ENCODE measurements around the gene PLEKHA7. TPM values are rescaled to one million over a fixed set of nuclear protein-coding genes. Genes with fewer than 3 reads are reported as not detected.

The PLEKHA7 gene
- total RNA-seq, 1 experiment from 2014 or later, result 7.2 TPM

DNA sequence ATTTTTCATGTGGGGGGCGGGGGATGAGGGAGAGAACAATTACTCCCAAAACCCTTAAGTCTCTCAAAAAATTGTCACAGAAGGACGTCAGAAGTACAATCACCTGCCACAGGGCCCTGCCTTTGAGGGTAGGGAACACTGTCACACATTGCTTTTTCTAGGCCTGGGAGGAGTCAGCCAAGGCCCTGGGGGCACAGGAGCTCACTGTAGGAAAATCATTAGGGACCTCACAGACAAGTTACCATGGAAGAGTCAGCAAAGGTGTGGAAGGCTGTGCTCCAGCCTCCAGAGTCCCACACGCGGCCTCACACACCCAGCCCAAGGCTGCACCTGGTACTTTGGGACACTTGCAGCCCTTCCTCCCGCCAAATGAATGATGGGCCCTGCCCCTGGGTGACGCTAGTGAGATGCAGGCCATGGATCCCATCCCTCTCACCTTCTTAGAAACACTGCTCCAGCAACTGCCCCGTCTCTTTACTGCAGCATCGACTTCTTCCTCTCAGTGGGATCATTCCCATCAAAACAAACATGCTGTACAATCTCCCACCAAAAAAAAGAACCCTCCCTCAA lies 3.3 kb downstream of the PLEKHA7 start (continued):
- TF ChIP-seq, protein P1, sequence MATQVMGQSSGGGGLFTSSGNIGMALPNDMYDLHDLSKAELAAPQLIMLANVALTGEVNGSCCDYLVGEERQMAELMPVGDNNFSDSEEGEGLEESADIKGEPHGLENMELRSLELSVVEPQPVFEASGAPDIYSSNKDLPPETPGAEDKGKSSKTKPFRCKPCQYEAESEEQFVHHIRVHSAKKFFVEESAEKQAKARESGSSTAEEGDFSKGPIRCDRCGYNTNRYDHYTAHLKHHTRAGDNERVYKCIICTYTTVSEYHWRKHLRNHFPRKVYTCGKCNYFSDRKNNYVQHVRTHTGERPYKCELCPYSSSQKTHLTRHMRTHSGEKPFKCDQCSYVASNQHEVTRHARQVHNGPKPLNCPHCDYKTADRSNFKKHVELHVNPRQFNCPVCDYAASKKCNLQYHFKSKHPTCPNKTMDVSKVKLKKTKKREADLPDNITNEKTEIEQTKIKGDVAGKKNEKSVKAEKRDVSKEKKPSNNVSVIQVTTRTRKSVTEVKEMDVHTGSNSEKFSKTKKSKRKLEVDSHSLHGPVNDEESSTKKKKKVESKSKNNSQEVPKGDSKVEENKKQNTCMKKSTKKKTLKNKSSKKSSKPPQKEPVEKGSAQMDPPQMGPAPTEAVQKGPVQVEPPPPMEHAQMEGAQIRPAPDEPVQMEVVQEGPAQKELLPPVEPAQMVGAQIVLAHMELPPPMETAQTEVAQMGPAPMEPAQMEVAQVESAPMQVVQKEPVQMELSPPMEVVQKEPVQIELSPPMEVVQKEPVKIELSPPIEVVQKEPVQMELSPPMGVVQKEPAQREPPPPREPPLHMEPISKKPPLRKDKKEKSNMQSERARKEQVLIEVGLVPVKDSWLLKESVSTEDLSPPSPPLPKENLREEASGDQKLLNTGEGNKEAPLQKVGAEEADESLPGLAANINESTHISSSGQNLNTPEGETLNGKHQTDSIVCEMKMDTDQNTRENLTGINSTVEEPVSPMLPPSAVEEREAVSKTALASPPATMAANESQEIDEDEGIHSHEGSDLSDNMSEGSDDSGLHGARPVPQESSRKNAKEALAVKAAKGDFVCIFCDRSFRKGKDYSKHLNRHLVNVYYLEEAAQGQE (IDR thresholded peaks at IDR 0.05; ENCODE audit: low read depth), result no peak
- no peak for TF ChIP-seq CBX3 (IDR thresholded peaks at IDR 0.05; ENCODE audit: low read depth)
- no peak for TF ChIP-seq EGR1 (IDR thresholded peaks at IDR 0.05; ENCODE audit: low read depth)
- TF ChIP-seq, protein P2, sequence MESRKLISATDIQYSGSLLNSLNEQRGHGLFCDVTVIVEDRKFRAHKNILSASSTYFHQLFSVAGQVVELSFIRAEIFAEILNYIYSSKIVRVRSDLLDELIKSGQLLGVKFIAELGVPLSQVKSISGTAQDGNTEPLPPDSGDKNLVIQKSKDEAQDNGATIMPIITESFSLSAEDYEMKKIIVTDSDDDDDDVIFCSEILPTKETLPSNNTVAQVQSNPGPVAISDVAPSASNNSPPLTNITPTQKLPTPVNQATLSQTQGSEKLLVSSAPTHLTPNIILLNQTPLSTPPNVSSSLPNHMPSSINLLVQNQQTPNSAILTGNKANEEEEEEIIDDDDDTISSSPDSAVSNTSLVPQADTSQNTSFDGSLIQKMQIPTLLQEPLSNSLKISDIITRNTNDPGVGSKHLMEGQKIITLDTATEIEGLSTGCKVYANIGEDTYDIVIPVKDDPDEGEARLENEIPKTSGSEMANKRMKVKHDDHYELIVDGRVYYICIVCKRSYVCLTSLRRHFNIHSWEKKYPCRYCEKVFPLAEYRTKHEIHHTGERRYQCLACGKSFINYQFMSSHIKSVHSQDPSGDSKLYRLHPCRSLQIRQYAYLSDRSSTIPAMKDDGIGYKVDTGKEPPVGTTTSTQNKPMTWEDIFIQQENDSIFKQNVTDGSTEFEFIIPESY (IDR thresholded peaks at IDR 0.05; ENCODE audit: extremely low read depth, insufficient replicate concordance, low read length), result no peak

DNA sequence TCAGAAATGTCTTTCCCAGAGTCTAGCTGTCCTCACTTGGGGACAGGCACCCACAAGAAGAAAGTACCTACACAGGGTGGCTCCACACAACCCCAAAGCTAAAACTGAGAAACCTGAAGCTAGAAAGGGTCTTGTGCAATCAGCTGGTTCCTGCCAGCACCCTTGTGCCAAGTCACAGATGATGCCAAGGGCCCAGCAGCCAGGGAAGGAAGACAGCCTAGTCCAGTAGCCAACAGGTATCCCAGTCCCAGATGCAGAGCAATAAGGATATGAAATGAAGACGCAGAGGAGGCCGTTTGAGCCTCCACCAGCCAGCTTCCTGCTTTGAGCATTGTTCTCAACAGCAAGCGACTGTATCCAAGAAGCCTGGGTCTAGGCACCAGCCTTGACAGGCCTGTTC lies 6.1 kb downstream of the PLEKHA7 start:
- H3K79me2 ChIP-seq (ENCODE audit: insufficient read depth, low read length), result no peaks in the 10 kb centered on the region
- H3K4me2 ChIP-seq (ENCODE audit: low read length), result no peak overlapping the region
- DNase-seq (ENCODE audit: low read depth, low spot score) (no peak), ATAC-seq (no peak)
- no peaks in the 10 kb centered on the region for H3K9me2 ChIP-seq (ENCODE audit: insufficient read depth)
- no peaks in the 10 kb centered on the region for H3K36me3 ChIP-seq (ENCODE audit: control insufficient read depth in 1 of 2, insufficient read depth in 2 of 2, low read length in 2 of 2)
- BruUV-seq (replicated peaks), result no TSS peak
- no peaks in the 10 kb centered on the region for H3K27me3 ChIP-seq (ENCODE audit: insufficient read depth, low read length)
- POLR2A ChIA-PET, result no interaction called here
- H3K4me1 ChIP-seq (ENCODE audit: control insufficient read depth in 1 of 2, insufficient read depth in 2 of 2, low read length in 2 of 2), result peaks cover 17 to 28% of the 10 kb centered on the region in 2 experiments
- H4K20me1 ChIP-seq (ENCODE audit: insufficient read depth), result no peaks in the 10 kb centered on the region
- RAD21 ChIA-PET (ENCODE audit: low non-redundant PET in 1 of 2, low total read pairs in 2 of 2, uncharacterized antibody in 2 of 2, unreplicated experiment in 2 of 2), result no interaction called here
- H3K9ac ChIP-seq (ENCODE audit: low read length), result no peak overlapping the region
- no peak overlapping the region for H3K4me3 ChIP-seq (replicated peaks in 1 of 2; ENCODE audit: low read depth in 1 of 2, low read length in 2 of 2)
- H3K9me3 ChIP-seq (ENCODE audit: control insufficient read depth in 1 of 2, insufficient read depth in 1 of 2, low read depth in 1 of 2, low read length in 2 of 2), result no peaks in the 10 kb centered on the region
- intact Hi-C loops (cut with micrococcal nuclease), result no loop called here
- CTCF ChIA-PET, result no interaction called here
- no peak overlapping the region for H3K27ac ChIP-seq (ENCODE audit: low read depth, low read length)
- H2AFZ ChIP-seq (ENCODE audit: low read depth, low read length, poor library complexity, severe bottlenecking), result no peak overlapping the region
- TF ChIP-seq FOSL1 (IDR thresholded peaks at IDR 0.05; ENCODE audit: low read depth) (no peak), EZH2phosphoT487 (IDR thresholded peaks at IDR 0.05; ENCODE audit: borderline replicate concordance) (no peak), JUND (IDR thresholded peaks at IDR 0.05) (no peak), CBX3 (IDR thresholded peaks at IDR 0.05; ENCODE audit: low read depth) (no peak), TCF7L2 (IDR thresholded peaks at IDR 0.05; ENCODE audit: borderline replicate concordance, extremely low read depth, insufficient read depth, insufficient read length) (no peak), CEBPB (IDR thresholded peaks at IDR 0.05; ENCODE audit: low read depth) (no peak), ZNF274 (IDR thresholded peaks at IDR 0.05; ENCODE audit: low read depth, low read length) (no peak), ELF1 (IDR thresholded peaks at IDR 0.05; ENCODE audit: borderline replicate concordance, low read depth) (no peak), YY1 (IDR thresholded peaks at IDR 0.05; ENCODE audit: extremely low read depth, insufficient replicate concordance, low read depth, low read length) (no peak)
- TF ChIP-seq, protein P1 (IDR thresholded peaks at IDR 0.05; ENCODE audit: low read depth), result no peak
- TF ChIP-seq, protein P3, sequence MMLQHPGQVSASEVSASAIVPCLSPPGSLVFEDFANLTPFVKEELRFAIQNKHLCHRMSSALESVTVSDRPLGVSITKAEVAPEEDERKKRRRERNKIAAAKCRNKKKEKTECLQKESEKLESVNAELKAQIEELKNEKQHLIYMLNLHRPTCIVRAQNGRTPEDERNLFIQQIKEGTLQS (IDR thresholded peaks at IDR 0.05), result no peak
- TF ChIP-seq, protein P4, sequence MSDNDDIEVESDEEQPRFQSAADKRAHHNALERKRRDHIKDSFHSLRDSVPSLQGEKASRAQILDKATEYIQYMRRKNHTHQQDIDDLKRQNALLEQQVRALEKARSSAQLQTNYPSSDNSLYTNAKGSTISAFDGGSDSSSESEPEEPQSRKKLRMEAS (IDR thresholded peaks at IDR 0.05), result no peak
